ENCODE data around the gene OPN4. TPM values are rescaled to one million over a fixed set of nuclear protein-coding genes. Genes with fewer than 3 reads are reported as not detected.

OPN4 gene
- total RNA-seq, 1 donor from 2014 or later = not detected

DNA sequence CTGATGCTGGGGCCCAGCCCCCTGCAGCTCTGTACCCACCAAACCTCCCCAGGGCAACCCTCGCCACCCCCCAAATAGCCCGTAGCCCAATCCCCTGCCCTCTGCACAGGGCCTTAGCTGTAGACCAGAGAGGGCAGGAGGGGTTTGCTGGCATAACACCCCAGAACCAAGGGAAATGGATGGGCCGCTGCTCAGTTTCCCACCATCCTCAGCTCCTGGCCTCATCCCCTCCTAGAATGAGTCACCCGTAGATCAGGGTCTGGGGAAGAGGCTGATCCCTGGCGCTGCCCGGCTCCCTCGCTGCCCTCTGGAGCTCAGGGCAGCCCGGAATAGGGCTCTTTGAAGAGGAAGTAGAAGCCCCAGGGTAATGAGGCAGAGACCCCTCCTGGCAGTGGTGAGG lies 45.2 kb downstream of the OPN4 start:
- TF ChIP-seq, protein P1, sequence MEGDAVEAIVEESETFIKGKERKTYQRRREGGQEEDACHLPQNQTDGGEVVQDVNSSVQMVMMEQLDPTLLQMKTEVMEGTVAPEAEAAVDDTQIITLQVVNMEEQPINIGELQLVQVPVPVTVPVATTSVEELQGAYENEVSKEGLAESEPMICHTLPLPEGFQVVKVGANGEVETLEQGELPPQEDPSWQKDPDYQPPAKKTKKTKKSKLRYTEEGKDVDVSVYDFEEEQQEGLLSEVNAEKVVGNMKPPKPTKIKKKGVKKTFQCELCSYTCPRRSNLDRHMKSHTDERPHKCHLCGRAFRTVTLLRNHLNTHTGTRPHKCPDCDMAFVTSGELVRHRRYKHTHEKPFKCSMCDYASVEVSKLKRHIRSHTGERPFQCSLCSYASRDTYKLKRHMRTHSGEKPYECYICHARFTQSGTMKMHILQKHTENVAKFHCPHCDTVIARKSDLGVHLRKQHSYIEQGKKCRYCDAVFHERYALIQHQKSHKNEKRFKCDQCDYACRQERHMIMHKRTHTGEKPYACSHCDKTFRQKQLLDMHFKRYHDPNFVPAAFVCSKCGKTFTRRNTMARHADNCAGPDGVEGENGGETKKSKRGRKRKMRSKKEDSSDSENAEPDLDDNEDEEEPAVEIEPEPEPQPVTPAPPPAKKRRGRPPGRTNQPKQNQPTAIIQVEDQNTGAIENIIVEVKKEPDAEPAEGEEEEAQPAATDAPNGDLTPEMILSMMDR (IDR thresholded peaks at IDR 0.05) = no peak
- Mint-ChIP-seq H3K36me3 (ENCODE audit: low read depth) (peaks cover 5% of the 10 kb centered on the region), H3K27ac (ENCODE audit: unreplicated experiment) (no peak overlapping the region), H3K4me3 (ENCODE audit: unreplicated experiment) (no peak overlapping the region), H3K4me1 (ENCODE audit: low read depth) (no peaks in the 10 kb centered on the region), H3K27me3 (ENCODE audit: low read depth) (no peaks in the 10 kb centered on the region), H3K9me3 (ENCODE audit: low read depth) (no peaks in the 10 kb centered on the region)
- peak; percentile 55 for DNase-seq (ENCODE audit: low spot score)

DNA sequence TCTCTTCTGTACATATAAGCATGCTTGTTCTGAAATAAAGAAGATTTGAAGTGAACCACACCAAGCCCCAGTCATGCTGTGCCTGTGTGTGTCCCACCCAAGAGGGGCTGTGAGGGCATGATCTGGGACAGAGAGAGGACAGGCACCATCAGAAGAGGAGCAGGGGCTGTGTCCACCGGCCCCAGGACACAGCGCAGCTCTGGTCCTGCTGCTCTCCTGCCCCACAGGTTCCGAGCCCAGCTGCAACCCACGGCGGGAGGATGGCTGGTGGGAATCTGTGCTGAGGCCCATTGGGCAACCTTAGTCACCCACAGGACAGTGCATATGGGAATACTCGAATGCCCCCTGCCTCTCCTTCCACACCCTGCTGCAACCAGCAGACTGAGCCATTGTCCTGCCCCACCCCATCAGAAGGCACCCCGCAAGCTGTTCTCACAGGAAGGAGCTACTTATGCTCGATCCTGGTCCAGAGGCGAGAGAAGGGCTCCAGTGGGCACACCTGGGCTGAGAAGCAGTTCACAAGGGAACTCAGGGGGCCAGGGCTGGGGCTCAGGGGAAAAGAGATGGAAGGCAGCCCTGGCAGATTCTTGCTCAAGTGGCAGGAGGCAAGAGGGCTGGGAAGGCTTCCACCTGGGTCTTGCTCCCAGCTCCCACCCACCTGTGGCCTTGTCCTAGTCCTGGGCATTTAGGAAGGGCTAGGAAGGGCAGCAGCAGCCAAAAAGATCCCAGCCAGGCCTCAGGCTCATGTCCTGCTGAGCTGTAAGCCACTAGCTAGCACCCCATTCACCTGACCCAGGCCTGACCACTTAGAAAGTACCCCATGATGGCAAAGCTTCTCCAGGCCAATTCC lies 45.9 kb downstream of the OPN4 start:
- peak; percentile 61 for DNase-seq (ENCODE audit: low spot score)
- Mint-ChIP-seq H3K27me3 (ENCODE audit: low read depth) (no peaks in the 10 kb centered on the region), H3K27ac (ENCODE audit: unreplicated experiment) (no peak overlapping the region), H3K4me3 (ENCODE audit: unreplicated experiment) (no peak overlapping the region), H3K9me3 (ENCODE audit: low read depth) (no peaks in the 10 kb centered on the region), H3K4me1 (ENCODE audit: low read depth) (no peaks in the 10 kb centered on the region), H3K36me3 (ENCODE audit: low read depth) (peaks cover 5% of the 10 kb centered on the region)
- TF ChIP-seq, protein P1 (IDR thresholded peaks at IDR 0.05) = no peak

DNA sequence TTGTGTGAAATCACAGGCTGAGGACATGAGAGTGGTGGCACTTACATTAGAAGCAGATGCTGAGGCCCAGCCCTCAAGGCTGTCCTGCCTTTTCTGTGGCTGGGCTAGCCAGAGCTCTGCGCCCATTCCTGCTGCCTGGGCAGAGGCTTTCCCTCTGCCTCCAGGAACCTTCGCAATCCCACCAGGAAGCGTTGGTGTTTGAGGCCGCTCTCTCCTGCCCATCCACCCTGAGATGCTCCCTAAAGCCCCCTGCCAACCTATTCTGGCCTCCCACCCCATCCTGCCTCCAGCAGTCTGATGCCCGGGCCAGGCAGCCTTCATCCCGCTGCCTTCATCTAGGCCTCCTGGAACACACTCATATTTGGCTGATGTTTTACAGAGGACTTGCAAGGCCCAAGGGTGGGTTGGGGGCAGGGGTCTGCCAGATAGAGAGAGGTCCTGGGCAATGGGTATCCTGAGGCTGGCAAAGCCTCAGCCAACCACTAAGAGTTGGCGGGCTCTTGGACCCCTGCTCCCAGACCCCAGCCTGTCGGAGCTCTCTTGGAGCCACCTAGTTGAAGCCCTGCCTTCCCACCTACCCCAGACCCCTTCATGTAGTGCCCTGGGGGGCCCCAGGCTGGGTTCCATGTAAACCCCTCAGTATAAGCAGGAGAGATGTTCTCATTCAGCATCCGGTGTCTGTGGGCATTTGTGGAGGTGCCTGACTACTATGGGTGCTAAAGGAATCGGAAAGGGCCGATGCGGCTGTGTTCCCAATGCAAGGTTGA lies 46.7 kb downstream of the OPN4 start:
- H3K4me1 Mint-ChIP-seq (ENCODE audit: low read depth) = no peaks in the 10 kb centered on the region
- peaks cover 5% of the 10 kb centered on the region for H3K36me3 Mint-ChIP-seq (ENCODE audit: low read depth)
- TF ChIP-seq, protein P1 (IDR thresholded peaks at IDR 0.05) = no peak
- DNase-seq (ENCODE audit: low spot score) = peak; percentile 63
- no peaks in the 10 kb centered on the region for H3K27me3 Mint-ChIP-seq (ENCODE audit: low read depth)
- no peak overlapping the region for H3K27ac Mint-ChIP-seq (ENCODE audit: unreplicated experiment)
- H3K4me3 Mint-ChIP-seq (ENCODE audit: unreplicated experiment) = no peak overlapping the region
- H3K9me3 Mint-ChIP-seq (ENCODE audit: low read depth) = no peaks in the 10 kb centered on the region

DNA sequence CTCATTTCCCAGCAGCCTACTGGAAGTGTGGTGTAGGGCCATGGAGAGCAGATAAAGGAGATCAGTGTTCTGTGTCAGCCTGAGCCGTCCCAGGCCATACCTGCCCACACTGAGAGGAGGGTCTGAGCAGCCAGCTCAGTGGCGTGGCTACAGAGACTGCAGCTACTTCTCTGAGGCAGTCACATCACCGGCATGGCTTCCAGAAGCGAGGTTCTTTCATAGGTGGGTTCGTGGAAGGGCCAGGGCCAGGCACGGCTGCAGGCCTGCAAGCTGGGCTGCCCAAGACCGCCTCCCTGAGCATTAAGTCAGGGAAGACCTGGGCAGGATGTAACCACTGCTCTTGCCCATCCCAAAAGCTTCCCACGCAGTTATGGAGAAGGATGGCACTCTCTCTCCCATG lies 48.8 kb downstream of the OPN4 start:
- peak; percentile 77 for DNase-seq (ENCODE audit: low spot score)
- H3K9me3 Mint-ChIP-seq (ENCODE audit: low read depth) = no peaks in the 10 kb centered on the region
- H3K27me3 Mint-ChIP-seq (ENCODE audit: low read depth) = no peaks in the 10 kb centered on the region
- H3K36me3 Mint-ChIP-seq (ENCODE audit: low read depth) = peaks cover 4% of the 10 kb centered on the region
- TF ChIP-seq, protein P1 (IDR thresholded peaks at IDR 0.05) = no peak
- no peak overlapping the region for H3K4me3 Mint-ChIP-seq (ENCODE audit: unreplicated experiment)
- H3K27ac Mint-ChIP-seq (ENCODE audit: unreplicated experiment) = no peak overlapping the region
- H3K4me1 Mint-ChIP-seq (ENCODE audit: low read depth) = no peaks in the 10 kb centered on the region

DNA sequence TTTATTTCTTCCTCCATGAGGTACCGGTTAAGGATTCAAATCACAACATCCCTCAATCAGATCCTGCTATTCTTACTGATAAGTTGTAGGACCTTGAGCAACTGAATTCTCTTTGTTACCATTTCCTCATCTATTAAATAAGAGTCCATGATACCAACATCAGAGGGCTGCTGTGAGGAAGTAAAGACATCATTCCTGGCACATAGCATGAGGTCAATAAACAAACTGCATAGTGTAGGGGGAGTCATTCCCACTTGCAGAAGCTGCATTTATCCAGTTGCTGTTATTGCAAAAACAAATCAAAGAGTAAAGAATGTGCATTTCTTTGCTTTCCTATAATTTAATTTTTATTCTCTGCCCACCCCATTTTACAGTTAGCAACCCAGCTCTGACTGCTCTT lies 50.8 kb downstream of the OPN4 start:
- DNase-seq (ENCODE audit: low spot score) = no peak
- Mint-ChIP-seq H3K9me3 (ENCODE audit: low read depth) (no peaks in the 10 kb centered on the region), H3K27ac (ENCODE audit: unreplicated experiment) (no peak overlapping the region), H3K36me3 (ENCODE audit: low read depth) (peaks cover 4% of the 10 kb centered on the region), H3K4me3 (ENCODE audit: unreplicated experiment) (no peak overlapping the region), H3K4me1 (ENCODE audit: low read depth) (peaks cover 10% of the 10 kb centered on the region), H3K27me3 (ENCODE audit: low read depth) (no peaks in the 10 kb centered on the region)
- TF ChIP-seq, protein P1 (IDR thresholded peaks at IDR 0.05) = no peak
